GM23338 (cell line): ENCODE results near the gene PHF23. TPM values are rescaled to one million over a fixed set of nuclear protein-coding genes. Genes with fewer than 3 reads are reported as not detected.

ENCODE experiments used
- ETS1 ChIP-seq: IDR thresholded peaks from 2 replicates; pipeline ENCODE4 v1.6.1; 2016; ENCODE audit warnings: antibody characterized with exemption
- REST ChIP-seq: IDR thresholded peaks from one replicate; pipeline ENCODE4 v1.6.1; 2018; ENCODE audit warnings: antibody characterized with exemption; ENCODE audit not compliant: unreplicated experiment
- ZNF331 ChIP-seq: fragments of 250-450 bp; sonication (Bioruptor Pico); IDR thresholded peaks from 2 replicates; pipeline ENCODE4 v1.5.0; 2020; ENCODE audit warnings: low read depth, mild to moderate bottlenecking, moderate library complexity
- ZNF462 ChIP-seq: fragments of 250-450 bp; sonication (Bioruptor Pico); IDR thresholded peaks from 2 replicates; pipeline ENCODE4 v1.5.0; 2020; ENCODE audit warnings: mild to moderate bottlenecking, moderate library complexity
- polyA plus RNA-seq: library from polyadenylated mRNA; unstranded; fragments of >200 nt; fragmentation: Nextera tagmentation; extraction: Ambion mirVana; gene quantifications from 2 replicates; pipeline ENCODE4 v1.2.1, GENCODE V29; 2016
- total RNA-seq: library from RNA; depleted of rRNA; stranded (reverse); fragments of >200 nt; shearing (Covaris generic); gene quantifications from 2 replicates; pipeline ENCODE4 v1.2.3, GENCODE V29; 2014

PHF23 gene
- total and polyA plus RNA-seq, 2 experiments from 2014 or later: 35.4 to 51.0 TPM

- TF ChIP-seq REST (no peak), ETS1 (no peak), ZNF462 (CRISPR knock-in tag) (no peak), ZNF331 (no peak)
These were observed 23.1 kb upstream of the PHF23 start, which contains the start of gene CLDN7 (continued) for GRCh38 chr17:7262192-7262934.
